ENCODE measurements around the gene SLC48A1.

SLC48A1 gene

GRCh38 chr12:47775100-47775911, 2.3 kb downstream of the SLC48A1 start:
- Histone ChIP-seq H3K27me3 (no peaks in the 10 kb centered on the region), H3K4me3 (ENCODE audit: low read depth, low read length) (no peak overlapping the region), H3K36me3 (peaks cover 4% of the 10 kb centered on the region; the same call in 1 of the 2 replicates), H3K9me3 (no peaks in the 10 kb centered on the region), H3K4me1 (peaks cover 43% of the 10 kb centered on the region)
- DNase-seq, result no peak
- TF ChIP-seq, protein P1, sequence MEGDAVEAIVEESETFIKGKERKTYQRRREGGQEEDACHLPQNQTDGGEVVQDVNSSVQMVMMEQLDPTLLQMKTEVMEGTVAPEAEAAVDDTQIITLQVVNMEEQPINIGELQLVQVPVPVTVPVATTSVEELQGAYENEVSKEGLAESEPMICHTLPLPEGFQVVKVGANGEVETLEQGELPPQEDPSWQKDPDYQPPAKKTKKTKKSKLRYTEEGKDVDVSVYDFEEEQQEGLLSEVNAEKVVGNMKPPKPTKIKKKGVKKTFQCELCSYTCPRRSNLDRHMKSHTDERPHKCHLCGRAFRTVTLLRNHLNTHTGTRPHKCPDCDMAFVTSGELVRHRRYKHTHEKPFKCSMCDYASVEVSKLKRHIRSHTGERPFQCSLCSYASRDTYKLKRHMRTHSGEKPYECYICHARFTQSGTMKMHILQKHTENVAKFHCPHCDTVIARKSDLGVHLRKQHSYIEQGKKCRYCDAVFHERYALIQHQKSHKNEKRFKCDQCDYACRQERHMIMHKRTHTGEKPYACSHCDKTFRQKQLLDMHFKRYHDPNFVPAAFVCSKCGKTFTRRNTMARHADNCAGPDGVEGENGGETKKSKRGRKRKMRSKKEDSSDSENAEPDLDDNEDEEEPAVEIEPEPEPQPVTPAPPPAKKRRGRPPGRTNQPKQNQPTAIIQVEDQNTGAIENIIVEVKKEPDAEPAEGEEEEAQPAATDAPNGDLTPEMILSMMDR (IDR thresholded peaks at IDR 0.05; ENCODE audit: low read depth, low read length), result no peak

DNA sequence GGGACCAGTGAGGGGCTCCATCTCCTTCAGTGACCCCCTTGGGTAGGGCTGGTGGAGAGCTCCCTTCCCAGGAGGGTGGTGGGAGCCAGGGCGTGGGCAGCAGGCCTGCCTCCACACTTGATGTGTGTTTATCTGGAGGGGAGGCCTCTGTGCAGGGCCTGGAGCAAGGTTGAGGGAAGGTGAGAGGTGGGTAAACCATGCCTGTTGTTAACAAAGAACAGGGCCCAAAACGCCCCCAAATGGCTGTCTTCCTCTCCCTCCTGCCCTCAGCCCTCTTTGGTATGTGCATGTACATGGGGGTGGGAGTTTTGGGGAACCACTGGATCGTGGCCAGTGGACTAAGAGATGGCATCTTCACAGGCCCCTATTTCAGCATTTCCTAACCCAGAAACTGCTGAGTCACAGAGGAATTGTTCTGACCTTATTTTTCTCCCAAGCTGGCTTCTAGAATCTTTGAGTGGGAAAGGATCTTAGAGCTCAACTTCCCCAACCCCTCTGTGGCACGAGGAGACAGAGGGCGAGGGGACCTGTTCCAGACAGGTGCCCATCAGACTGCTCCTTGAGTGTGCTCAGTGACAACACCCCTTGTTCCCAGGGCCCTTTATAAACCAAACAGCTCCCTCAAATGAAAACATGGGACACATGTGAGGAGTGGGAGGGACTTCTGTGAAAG, 3.6 kb downstream of the SLC48A1 start:
- TF ChIP-seq, protein P1 (IDR thresholded peaks at IDR 0.05; ENCODE audit: low read depth, low read length), result no peak
- no peaks in the 10 kb centered on the region for H3K9me3 ChIP-seq

GRCh38 chr12:47777151-47777550, 4.1 kb downstream of the SLC48A1 start:
- no peak for DNase-seq
- peaks cover 43% of the 10 kb centered on the region for H3K4me1 ChIP-seq
- H3K9me3 ChIP-seq, result no peaks in the 10 kb centered on the region
- peaks cover 8% of the 10 kb centered on the region for H3K36me3 ChIP-seq
- no peak overlapping the region for H3K4me3 ChIP-seq (ENCODE audit: low read depth, low read length)
- no peaks in the 10 kb centered on the region for H3K27me3 ChIP-seq
- TF ChIP-seq, protein P1 (IDR thresholded peaks at IDR 0.05; ENCODE audit: low read depth, low read length), result no peak

More for the DNA sequence above, 3.6 kb downstream of the SLC48A1 start:
- Histone ChIP-seq H3K4me1 (peaks cover 43% of the 10 kb centered on the region), H3K4me3 (ENCODE audit: low read depth, low read length) (no peak overlapping the region), H3K27me3 (no peaks in the 10 kb centered on the region), H3K36me3 (peaks cover 4% of the 10 kb centered on the region; the same call in 1 of the 2 replicates)
- DNase-seq, result no peak

- Histone ChIP-seq H3K36me3 (peaks cover 14% of the 10 kb centered on the region), H3K9me3 (no peaks in the 10 kb centered on the region), H3K4me1 (peaks cover 43% of the 10 kb centered on the region), H3K4me3 (ENCODE audit: low read depth, low read length) (no peak overlapping the region), H3K27me3 (no peaks in the 10 kb centered on the region)
- TF ChIP-seq, protein P1 (IDR thresholded peaks at IDR 0.05; ENCODE audit: low read depth, low read length), result no peak
- peak; percentile 43 for DNase-seq
These were observed 4.9 kb downstream of the SLC48A1 start for GRCh38 chr12:47777741-47778558.

GRCh38 chr12:47778881-47779280, 5.8 kb downstream of the SLC48A1 start:
- no peak for DNase-seq
- Histone ChIP-seq H3K27me3 (no peaks in the 10 kb centered on the region), H3K4me1 (peaks cover 43% of the 10 kb centered on the region), H3K36me3 (peaks cover 15% of the 10 kb centered on the region), H3K9me3 (no peaks in the 10 kb centered on the region), H3K4me3 (ENCODE audit: low read depth, low read length) (no peak overlapping the region)
- TF ChIP-seq, protein P1 (IDR thresholded peaks at IDR 0.05; ENCODE audit: low read depth, low read length), result no peak
